ENCODE measurements around the gene SMARCAL1.

Gene SMARCAL1

DNA sequence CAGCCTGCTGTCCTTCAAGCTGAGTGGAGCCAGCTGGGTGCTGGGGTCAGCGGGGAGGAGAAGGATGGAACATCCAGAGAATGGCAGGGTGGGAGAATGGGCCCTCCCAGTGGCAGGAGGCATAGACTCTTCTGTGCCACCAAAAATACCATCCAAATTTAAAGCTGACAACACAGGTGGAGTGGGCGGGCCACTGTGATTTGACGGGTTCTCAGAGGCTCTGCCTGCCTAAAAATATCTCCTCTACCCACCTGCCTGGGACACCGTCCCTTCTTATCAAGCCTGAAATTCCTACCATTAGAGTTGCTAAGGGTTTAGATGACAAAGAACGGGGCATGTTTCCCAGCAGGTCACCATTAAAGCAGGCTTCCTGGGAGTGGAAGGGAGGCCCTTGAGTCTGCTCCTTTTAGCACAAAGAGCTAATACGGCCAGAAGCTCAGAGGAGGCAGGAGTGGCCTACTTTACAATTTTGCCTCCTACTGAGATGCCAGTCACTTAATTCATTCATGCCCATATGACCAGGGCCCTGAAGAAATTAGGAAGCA is 20.2 kb upstream of the SMARCAL1 start:
- no peak overlapping the region for H3K4me3 ChIP-seq
- H3K27ac ChIP-seq: no peak overlapping the region

DNA sequence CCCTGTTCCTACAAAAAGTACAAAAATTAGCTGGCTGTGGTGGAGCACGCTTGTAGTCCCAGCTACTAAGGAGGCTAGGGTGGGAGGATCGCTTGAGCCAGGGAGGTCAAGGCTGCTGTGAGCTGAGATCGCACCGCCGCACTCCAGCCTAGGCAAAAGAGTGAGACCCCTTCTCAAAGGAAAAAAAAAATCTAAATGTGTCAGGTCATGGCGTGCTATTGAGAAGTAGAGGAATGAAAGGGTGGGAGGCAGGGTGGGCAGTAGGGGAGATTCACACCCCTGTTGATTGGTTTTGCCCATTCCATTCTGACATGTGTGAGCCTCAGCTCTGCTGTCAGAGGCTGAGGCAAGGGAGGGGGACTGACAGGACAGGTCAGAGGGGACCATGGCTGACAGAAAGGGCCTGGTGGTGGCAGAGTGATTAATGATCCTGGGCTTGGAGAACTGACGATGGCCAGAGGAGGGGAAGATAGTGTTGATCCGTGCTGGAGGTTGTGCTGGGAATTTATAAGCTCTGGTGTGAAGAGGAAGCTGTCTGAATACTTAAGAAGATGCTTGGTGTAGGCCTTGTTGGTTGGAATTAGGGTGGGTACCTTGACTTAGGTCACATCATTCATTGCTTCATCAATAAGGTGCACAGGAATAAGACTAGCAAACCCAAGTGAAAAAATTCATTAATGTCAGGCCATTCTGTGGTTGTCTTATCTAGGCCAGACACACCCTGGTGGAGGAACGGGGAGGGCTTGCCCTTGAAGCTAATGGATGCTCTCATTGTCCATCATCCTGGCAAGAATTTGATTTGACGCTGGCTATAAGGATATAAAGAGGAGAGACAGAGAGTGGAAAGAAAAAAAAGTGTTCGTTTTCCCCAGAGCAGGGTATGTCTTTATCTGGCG is 19.1 kb upstream of the SMARCAL1 start:
- Histone ChIP-seq H3K27ac (no peak overlapping the region), H3K4me3 (no peak overlapping the region)

DNA sequence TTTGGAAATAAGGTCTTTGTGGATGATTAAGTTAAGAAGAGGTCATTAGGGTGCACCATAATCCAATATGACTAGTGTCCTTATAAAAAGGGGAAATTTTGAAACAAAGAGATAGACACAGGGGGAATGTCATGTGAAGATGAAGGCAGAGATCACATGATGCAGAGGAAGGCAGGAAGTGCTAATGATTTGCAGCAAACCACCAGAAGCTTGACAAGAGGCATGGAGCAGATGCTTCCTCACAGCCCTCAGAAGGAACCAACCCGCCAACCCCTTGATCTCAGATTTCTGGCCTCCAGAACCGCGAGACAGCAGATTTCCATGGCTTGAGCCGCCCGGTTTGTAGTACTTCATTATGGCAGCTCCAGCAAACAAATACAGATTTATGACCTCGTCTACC is 17.4 kb upstream of the SMARCAL1 start:
- no peak overlapping the region for H3K27ac ChIP-seq
- H3K4me3 ChIP-seq: no peak overlapping the region

DNA sequence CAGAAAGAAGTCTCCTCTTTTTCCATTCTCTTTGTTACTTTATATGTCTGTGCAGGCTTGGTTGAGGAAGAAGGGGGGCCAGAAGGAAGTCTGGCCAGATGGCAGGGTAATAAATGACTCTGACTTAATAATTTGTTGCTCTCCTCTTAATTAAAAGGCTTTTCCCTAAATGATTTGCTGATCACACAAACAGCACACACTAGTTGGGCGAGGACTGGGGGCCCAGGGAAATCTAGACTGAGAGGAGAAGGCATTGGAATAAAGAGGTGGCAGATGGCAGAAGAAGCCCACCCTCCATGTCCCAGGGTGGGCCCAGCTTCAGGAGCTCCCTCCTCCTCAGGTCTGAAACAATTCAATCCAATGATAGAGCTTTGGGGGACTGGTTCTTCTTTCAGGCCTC is 12.7 kb upstream of the SMARCAL1 start:
- H3K4me3 ChIP-seq: no peak overlapping the region

DNA sequence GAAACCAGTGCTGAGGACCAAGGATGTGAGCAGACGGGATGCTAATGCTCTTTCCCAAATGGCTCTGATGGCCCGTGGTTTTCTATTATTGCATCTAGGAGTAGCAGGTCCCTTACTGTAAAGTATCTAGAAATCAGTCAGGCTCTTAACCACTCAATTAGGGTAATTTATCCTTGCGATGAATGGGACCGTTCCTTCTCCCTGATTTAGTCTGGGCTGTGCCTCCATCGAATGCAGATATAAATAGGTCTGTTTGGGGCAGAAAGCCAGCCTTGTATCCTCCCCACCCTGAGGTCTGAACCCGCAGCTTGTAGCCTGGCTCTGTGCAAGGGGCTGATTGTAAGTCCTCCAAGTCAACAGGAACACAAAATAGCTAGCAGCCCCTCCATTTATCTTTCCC is 9.5 kb upstream of the SMARCAL1 start:
- H3K4me3 ChIP-seq: no peak overlapping the region
- no peak overlapping the region for H3K27ac ChIP-seq

More for the DNA sequence above, 12.7 kb upstream of the SMARCAL1 start:
- no peak overlapping the region for H3K27ac ChIP-seq

DNA sequence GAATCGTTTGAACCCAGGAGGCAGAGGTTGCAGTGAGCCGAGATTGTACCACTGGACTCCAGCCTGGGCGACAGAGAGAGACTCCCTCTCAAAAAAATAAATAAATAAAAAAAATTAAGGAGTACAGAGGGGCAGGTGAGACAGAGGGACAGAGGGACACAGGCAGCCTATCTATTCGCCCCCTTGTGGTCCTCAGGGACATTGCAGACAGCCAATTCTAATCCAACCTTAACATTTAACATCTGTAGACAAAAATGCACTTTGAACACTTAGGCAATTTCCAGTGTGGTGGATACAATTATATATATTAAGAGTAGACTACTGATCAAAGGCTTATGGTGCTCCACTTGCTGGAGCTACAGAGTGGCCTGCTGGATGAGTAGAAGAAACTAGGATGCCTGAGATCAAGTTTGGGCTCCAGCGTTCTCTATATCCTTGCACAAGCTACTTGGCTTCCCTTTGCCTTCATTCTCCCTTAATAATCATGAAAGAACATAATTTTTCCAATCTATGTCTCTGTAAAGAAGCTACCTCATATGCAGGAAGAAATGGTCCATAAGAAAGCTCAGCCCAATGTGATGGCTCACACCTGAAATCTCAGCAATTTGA is 8.2 kb upstream of the SMARCAL1 start:
- Histone ChIP-seq H3K27ac (no peak overlapping the region), H3K4me3 (no peak overlapping the region)

DNA sequence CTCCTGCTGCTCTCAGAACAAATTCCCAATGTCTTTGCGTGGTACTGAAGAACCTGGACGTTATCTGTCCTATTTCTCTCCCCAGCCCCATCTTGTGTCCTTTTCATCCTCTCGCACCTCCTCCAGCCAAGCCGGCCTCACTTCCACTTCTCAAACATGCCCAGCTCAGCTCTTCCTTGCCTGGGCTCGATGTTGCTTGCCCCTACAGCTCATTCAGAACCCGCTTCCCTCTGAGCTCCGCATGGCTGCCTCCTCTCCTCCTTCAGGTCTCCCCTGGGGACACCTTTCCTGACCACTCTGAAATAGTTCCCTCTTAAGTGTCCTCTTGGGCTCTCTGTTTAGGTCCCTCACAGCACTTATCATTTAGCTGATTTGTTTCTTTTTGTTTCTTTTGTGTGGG is 6.7 kb upstream of the SMARCAL1 start:
- Histone ChIP-seq H3K27ac (no peak overlapping the region), H3K4me3 (no peak overlapping the region)

DNA sequence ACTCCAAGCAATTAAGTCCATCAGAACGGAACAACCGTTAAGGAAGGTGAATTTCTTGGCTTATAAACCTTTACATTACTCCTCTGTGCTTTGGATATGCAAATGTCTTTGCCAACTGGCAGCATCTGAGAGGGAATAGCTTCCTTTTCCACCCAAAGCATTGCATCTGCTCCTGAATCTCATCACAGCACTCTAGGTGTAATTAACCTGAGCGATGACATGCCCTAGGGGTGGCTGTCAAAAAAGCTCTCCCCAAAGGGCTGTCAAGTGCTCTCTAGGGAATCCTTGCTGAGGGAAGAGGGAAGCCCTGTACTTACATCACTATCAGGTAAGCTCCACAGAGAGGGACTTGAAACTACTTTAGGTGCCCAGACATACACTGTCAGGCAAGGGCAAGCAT is 5.5 kb upstream of the SMARCAL1 start:
- Histone ChIP-seq H3K27ac (no peak overlapping the region), H3K4me3 (no peak overlapping the region)

DNA sequence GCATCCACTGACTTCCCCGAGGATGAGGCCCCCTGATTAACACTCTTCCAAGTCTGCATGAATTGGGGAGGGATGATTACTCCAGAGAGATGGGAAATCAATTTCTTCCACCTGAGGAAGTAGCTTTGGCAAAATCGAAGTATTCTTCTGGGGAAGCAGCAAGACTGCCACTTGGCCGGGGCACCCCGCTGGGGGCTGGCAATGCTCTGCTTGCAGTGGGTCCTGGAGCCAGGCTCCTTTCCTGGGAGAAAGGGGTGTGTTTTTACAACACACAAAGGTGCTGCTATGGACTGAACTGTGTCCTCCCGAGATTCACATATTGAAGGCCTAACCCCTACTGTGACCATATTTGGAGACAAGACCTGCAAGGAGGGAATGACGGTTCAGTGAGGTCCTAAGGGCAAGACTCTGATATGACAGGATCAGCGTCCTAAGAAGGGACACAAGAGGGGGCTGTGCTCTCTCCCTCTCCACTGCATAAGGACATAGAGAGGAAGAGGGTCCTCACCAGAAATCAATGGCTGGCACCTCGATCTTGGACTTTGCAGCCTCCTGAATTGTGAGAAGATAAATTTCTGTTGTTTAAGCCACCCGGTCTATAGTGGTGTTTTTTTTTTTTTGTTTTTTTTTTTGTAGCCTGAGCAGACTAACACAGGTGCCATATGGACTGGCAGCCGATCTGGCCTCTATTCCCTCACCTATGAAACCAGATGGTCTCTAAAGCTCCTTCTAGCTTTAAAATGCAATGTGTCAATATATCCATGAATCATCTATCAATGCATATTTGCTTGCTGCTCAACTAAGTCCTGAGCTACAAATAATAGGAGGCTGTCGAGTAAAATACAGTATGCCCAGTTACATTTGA is 3.6 kb upstream of the SMARCAL1 start:
- H3K27ac ChIP-seq: no peak overlapping the region
- H3K4me3 ChIP-seq: no peak overlapping the region

DNA sequence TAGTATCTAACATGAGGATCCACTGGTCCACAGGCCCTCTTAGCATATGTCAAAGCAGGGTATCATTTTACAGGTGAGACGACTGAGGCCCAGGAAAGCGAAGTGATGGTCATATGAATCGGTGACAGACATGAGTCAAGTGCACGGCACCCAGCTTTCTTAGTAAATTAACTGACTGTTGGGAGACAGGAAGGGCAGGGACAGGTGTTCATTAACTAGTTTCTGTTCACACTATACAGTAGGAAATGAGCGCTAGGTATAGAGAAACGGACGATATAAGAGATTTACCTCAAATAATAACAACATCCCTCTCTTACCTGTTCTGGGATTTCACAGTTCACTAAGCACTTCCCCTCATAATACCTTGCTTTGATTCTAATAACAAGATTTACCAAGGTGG is 1.7 kb upstream of the SMARCAL1 start:
- H3K27ac ChIP-seq: no peak overlapping the region

DNA sequence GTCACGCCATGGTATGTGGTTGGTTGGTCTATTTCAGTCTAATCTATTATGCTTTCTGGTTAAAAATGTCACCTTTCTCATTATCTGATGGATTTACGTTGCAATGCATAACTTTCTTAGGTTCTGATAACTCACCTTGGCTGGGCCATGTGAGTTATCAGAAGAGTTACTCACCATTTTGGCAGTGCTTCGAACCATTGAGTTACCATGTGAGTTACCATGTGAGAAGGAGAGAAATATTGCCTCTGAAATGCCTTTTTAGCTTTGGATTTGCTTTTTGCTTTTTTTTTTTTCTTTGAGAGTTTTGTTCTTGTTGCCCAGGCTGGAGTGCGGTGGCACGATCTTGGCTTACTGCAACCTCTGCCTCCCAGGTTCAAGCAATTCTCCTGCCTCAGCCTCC is 1.6 kb downstream of the SMARCAL1 start:
- no peak overlapping the region for H3K27ac ChIP-seq
- H3K4me3 ChIP-seq: no peak overlapping the region

More for the DNA sequence above, 1.7 kb upstream of the SMARCAL1 start:
- H3K4me3 ChIP-seq: no peak overlapping the region

DNA sequence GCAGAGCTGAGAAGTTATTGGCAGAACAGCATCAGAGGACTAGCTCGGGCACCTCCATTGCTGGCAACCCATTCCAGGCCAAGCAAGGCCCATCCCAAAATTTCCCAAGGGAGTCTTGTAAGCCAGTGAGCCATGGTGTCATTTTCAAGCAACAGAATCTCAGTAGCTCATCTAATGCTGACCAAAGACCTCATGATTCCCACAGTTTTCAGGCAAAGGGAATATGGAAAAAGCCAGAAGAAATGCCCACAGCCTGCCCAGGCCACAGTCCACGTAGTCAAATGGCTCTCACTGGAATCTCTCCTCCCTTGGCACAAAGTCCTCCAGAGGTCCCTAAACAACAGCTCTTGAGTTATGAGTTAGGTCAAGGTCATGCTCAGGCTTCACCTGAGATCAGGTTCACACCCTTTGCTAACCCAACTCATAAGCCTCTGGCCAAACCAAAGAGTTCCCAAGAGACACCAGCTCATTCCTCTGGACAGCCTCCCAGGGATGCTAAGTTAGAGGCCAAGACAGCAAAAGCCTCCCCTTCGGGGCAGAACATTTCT is 2.6 kb downstream of the SMARCAL1 start:
- H3K4me3 ChIP-seq: no peak overlapping the region

DNA sequence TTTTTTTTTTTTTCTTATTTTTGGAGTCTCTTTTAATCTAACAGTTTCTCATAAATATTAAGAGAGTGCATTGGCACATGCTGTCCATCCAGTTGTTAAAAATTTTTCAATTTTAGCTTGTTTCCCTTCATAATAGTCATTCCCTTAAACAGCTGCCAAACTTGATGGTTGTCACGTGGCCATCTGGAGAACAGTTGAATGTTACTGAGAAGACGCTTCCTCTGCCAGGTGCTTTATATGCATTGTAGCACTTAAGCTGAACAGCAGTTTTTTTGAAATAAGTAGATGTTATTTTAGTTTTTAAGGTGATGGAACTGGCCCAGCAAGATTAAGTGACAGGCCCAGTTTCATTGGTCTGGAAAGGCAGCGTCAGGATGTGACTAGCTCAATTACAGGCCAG is 3.3 kb downstream of the SMARCAL1 start:
- H3K4me3 ChIP-seq: no peak overlapping the region
- H3K27ac ChIP-seq: no peak overlapping the region

More for the DNA sequence above, 2.6 kb downstream of the SMARCAL1 start:
- H3K27ac ChIP-seq: no peak overlapping the region

DNA sequence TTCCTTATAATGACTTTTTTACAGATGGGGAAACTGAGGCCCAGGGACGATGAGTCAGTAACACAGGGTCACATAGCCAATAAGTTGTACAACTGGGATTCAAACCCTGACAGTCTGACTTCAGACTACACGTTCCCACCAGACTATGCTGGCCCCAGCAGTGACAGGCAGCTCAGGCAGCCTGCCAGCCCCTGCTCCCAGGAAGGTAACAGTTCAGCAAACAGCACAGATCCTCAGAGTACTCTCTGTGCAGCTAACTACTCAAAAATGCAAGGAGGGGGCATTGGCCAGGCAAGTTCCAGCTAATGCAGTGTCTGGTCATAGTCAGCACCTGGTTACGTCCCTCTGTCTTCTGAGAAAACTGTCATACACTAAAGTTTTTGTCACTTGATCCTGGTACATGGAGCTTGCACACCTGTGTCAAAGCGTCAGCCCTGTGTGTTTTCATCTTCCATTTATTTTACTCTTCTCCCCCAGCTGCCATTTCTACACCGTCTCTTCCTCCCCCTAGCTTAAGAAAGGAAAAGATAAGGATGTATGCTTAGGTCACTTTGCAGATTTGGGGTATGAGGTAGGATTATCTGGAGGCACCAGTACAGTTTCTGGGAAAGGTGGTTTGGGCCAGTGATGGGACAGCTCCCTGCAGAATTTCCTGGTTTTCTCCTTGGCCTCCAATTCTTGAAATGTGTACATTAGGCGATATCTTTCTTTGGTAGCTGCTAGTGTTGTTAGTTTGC is 4.5 kb downstream of the SMARCAL1 start:
- no peak overlapping the region for H3K27ac ChIP-seq
- H3K4me3 ChIP-seq: no peak overlapping the region

DNA sequence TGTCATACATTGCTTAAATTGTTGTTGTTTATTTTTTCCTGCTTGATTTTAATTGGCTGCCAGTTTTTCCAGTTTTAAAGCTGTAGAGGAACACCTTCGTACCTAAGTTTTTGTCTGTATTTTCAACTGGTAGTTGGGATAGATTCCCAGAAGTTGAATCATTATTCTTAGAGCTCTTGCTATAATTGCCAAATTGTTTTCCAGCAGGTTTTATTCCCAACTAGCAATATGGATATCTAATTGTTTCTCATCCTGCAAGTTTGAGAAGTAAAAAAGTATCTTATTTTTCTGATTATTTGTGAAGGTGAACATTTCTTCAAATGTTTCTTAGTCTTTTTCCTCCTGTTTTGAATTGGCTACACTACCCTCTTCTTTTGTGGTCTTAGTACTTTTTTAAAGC is 6.7 kb downstream of the SMARCAL1 start:
- no peak overlapping the region for H3K27ac ChIP-seq
- no peak overlapping the region for H3K4me3 ChIP-seq

DNA sequence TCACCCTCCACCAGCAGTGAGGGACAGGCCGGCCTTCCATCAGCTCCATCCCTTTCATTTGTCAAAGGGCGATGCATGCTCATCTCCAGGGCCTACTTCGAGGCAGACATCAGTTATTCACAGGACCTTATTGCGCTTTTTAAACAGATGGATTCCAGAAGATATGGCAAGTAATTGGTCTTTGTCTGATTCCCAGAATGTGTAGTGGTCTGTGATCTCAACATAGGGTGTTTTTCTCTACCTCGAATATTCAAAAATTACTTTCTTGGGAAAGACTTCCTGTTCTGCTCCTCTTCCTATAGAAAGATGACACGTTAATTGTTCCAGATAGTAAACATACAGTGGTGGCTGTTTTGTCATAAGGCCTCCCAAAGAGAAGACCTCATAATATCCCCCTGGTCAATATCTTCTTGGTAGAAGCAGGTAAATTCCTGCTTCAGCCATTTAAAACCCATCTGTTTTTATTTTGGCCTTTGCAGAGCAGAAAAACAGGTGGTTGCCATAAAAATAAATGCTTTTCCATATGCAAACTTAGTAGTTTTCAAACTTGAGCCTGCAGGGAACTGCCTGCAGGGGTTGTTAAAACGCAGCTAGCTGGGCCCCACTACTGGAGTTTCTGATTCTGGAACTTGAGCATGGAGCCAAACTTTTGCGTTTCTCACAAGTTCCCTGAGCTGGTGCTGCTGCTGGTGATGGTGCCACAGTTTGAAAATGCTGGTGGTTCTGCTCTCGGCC is 8.2 kb downstream of the SMARCAL1 start:
- H3K27ac ChIP-seq: no peak overlapping the region
- H3K4me3 ChIP-seq: no peak overlapping the region

DNA sequence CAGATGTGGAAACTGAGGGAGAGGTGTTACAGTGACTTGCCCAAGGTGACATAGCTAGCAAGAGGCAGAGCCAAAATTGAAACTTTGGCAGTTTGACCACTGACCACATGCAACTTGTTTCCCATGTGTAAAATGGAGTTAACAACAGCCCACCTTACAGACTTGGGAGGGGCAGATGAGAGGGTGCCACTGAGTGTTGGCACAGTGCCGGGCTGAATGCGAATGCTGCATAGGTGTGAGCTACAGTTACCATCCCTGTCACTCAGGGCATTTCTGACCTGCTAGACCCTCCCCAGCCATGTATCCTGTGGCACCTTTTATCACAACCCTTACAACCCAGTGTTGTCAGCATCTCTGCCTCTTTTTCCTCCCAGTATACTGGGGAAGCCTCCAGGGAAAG is 10.8 kb downstream of the SMARCAL1 start:
- no peak overlapping the region for H3K27ac ChIP-seq
- H3K4me3 ChIP-seq: no peak overlapping the region

DNA sequence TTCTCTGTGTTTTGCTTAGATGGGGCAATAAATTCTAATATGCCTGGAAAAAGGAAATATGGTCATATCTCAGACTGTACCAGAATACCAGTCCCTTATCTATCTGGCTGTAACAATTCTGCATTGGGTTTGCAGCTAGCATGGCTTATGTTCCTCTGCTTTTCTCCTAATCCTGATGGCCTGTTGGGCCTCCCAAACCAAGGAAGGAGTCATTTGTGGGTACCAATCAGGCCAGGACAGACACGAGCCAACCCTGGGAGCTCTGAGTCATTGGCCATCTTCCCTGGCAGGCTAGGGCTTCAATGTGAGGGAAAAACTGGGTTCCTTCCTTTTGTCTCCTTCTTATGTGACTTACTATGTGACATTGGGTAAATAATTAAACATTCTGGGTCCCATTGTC is 12.0 kb downstream of the SMARCAL1 start:
- H3K27ac ChIP-seq: no peak overlapping the region
- no peak overlapping the region for H3K4me3 ChIP-seq
